ENCODE results near the gene MYOC.

DNA sequence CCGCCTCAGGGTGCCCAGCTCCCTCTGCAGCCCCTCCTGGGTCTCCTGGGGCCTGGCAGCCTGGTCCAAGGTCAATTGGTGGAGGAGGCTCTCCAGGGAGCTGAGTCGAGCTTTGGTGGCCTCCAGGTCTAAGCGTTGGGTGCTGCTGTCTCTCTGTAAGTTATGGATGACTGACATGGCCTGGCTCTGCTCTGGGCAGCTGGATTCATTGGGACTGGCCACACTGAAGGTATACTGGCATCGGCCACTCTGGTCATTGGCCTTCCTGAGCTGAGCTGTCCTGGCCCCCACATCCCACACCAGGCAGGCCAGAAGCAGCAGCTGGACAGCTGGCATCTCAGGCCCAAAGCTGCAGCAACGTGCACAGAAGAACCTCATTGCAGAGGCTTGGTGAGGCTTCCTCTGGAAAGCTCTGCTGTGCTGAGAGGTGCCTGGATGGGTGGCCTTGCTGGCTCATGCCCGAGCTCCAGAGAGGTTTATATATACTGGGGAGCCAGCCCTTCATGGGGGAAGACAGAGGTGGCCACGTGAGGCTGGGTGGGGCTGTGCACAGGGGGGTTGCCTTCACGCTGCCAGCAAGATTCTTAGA, at the start of gene MYOC:
- no peak for TF ChIP-seq POLR2AphosphoS5 (IDR thresholded peaks at IDR 0.05; ENCODE audit: low read depth, low read length)
- no peak for TF ChIP-seq EGR1 (IDR thresholded peaks at IDR 0.05; ENCODE audit: low read depth)
- no peak for TF ChIP-seq ZNF274 (IDR thresholded peaks at IDR 0.05; ENCODE audit: low read depth, low read length)
- TF ChIP-seq, protein P1, sequence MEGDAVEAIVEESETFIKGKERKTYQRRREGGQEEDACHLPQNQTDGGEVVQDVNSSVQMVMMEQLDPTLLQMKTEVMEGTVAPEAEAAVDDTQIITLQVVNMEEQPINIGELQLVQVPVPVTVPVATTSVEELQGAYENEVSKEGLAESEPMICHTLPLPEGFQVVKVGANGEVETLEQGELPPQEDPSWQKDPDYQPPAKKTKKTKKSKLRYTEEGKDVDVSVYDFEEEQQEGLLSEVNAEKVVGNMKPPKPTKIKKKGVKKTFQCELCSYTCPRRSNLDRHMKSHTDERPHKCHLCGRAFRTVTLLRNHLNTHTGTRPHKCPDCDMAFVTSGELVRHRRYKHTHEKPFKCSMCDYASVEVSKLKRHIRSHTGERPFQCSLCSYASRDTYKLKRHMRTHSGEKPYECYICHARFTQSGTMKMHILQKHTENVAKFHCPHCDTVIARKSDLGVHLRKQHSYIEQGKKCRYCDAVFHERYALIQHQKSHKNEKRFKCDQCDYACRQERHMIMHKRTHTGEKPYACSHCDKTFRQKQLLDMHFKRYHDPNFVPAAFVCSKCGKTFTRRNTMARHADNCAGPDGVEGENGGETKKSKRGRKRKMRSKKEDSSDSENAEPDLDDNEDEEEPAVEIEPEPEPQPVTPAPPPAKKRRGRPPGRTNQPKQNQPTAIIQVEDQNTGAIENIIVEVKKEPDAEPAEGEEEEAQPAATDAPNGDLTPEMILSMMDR (IDR thresholded peaks at IDR 0.05 in 2 of 3, conservative IDR thresholded peaks at IDR 0.05 in 1 of 3; ENCODE audit: borderline replicate concordance in 1 of 3, insufficient read depth in 1 of 3, low read depth in 2 of 3, low read length in 2 of 3), result no peak
- TF ChIP-seq YY1 (IDR thresholded peaks at IDR 0.05; ENCODE audit: extremely low read depth, insufficient replicate concordance, low read depth, low read length), result no peak
- no peak for TF ChIP-seq CEBPB (IDR thresholded peaks at IDR 0.05; ENCODE audit: low read depth)
- TF ChIP-seq EZH2 (IDR thresholded peaks at IDR 0.05), result no peak
- TF ChIP-seq CBX3 (IDR thresholded peaks at IDR 0.05; ENCODE audit: low read depth), result no peak
- TF ChIP-seq POLR2A (IDR thresholded peaks at IDR 0.05; ENCODE audit: borderline replicate concordance, extremely low read depth, insufficient read depth, insufficient read length), result no peak
- TF ChIP-seq, protein P2, sequence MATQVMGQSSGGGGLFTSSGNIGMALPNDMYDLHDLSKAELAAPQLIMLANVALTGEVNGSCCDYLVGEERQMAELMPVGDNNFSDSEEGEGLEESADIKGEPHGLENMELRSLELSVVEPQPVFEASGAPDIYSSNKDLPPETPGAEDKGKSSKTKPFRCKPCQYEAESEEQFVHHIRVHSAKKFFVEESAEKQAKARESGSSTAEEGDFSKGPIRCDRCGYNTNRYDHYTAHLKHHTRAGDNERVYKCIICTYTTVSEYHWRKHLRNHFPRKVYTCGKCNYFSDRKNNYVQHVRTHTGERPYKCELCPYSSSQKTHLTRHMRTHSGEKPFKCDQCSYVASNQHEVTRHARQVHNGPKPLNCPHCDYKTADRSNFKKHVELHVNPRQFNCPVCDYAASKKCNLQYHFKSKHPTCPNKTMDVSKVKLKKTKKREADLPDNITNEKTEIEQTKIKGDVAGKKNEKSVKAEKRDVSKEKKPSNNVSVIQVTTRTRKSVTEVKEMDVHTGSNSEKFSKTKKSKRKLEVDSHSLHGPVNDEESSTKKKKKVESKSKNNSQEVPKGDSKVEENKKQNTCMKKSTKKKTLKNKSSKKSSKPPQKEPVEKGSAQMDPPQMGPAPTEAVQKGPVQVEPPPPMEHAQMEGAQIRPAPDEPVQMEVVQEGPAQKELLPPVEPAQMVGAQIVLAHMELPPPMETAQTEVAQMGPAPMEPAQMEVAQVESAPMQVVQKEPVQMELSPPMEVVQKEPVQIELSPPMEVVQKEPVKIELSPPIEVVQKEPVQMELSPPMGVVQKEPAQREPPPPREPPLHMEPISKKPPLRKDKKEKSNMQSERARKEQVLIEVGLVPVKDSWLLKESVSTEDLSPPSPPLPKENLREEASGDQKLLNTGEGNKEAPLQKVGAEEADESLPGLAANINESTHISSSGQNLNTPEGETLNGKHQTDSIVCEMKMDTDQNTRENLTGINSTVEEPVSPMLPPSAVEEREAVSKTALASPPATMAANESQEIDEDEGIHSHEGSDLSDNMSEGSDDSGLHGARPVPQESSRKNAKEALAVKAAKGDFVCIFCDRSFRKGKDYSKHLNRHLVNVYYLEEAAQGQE (IDR thresholded peaks at IDR 0.05; ENCODE audit: low read depth), result no peak
- TF ChIP-seq ZFX (IDR thresholded peaks at IDR 0.05), result no peak
- no peak for TF ChIP-seq RAD21 (IDR thresholded peaks at IDR 0.05; ENCODE audit: low read depth)
- no peak for TF ChIP-seq SIN3A (IDR thresholded peaks at IDR 0.05; ENCODE audit: low read depth)
- no peak for TF ChIP-seq SP1 (IDR thresholded peaks at IDR 0.05; ENCODE audit: low read depth)
